ENCODE measurements around the gene CELF4. TPM values are rescaled to one million over a fixed set of nuclear protein-coding genes. Genes with fewer than 3 reads are reported as not detected.
A peak's percentile ranks its signal among the peaks of the same experiment; 100 is the strongest.

The CELF4 gene
- total and polyA plus RNA-seq, 9 donors: 0.18 to 2.0 (median 1.1) TPM

- H3K27ac ChIP-seq (ENCODE audit: low read length): no peak overlapping the region
- H3K4me1 ChIP-seq (ENCODE audit: control insufficient read depth, insufficient read depth, low read length): no peaks in the 10 kb centered on the region
- peaks cover 4% of the 10 kb centered on the region for H3K27me3 ChIP-seq (ENCODE audit: control insufficient read depth, insufficient read depth, low read length)
- H3K4me3 ChIP-seq (ENCODE audit: low read length): no peak overlapping the region
- 76% methylated on average over 5 of the region's 7 CpGs for WGBS (ENCODE audit: insufficient coverage)
- H3K9me3 ChIP-seq (replicated peaks; ENCODE audit: control insufficient read depth, low read depth, low read length): no peaks in the 10 kb centered on the region
- H3K36me3 ChIP-seq (ENCODE audit: control insufficient read depth, insufficient read depth, low read length): no peaks in the 10 kb centered on the region
- DNase-seq: no peak
Observed at GRCh38 chr18:37328946-37329719, 236.5 kb downstream of the CELF4 start.

GRCh38 chr18:37327063-37327577 lies 238.5 kb downstream of the CELF4 start:
- WGBS (ENCODE audit: insufficient coverage): 77% methylated on average over 3 of the region's 6 CpGs
- Histone ChIP-seq H3K36me3 (ENCODE audit: control insufficient read depth, insufficient read depth, low read length) (no peaks in the 10 kb centered on the region), H3K9me3 (replicated peaks; ENCODE audit: control insufficient read depth, low read depth, low read length) (no peaks in the 10 kb centered on the region), H3K4me3 (ENCODE audit: low read length) (no peak overlapping the region), H3K27me3 (ENCODE audit: control insufficient read depth, insufficient read depth, low read length) (peaks cover 4% of the 10 kb centered on the region), H3K27ac (ENCODE audit: low read length) (no peak overlapping the region), H3K4me1 (ENCODE audit: control insufficient read depth, insufficient read depth, low read length) (no peaks in the 10 kb centered on the region)
- DNase-seq: no peak

- 4% methylated on average over 6 of the region's 15 CpGs for WGBS (ENCODE audit: insufficient coverage)
- peak; percentile 48 for DNase-seq
- H3K27ac ChIP-seq (ENCODE audit: low read length): no peak overlapping the region
- H3K27me3 ChIP-seq (ENCODE audit: control insufficient read depth, insufficient read depth, low read length): peaks cover 6% of the 10 kb centered on the region
- no peaks in the 10 kb centered on the region for H3K4me1 ChIP-seq (ENCODE audit: control insufficient read depth, insufficient read depth, low read length)
- no peaks in the 10 kb centered on the region for H3K9me3 ChIP-seq (replicated peaks; ENCODE audit: control insufficient read depth, low read depth, low read length)
- no peaks in the 10 kb centered on the region for H3K36me3 ChIP-seq (ENCODE audit: control insufficient read depth, insufficient read depth, low read length)
- H3K4me3 ChIP-seq (ENCODE audit: low read length): no peak overlapping the region
Observed at GRCh38 chr18:37322492-37323035, 243.0 kb downstream of the CELF4 start.

- 53% methylated on average over 16 of the region's 29 CpGs for WGBS (ENCODE audit: insufficient coverage)
- DNase-seq: no peak
- H3K9me3 ChIP-seq (replicated peaks; ENCODE audit: control insufficient read depth, low read depth, low read length): no peaks in the 10 kb centered on the region
- H3K27me3 ChIP-seq (ENCODE audit: control insufficient read depth, insufficient read depth, low read length): peaks cover 8% of the 10 kb centered on the region
- H3K4me1 ChIP-seq (ENCODE audit: control insufficient read depth, insufficient read depth, low read length): no peaks in the 10 kb centered on the region
- no peak overlapping the region for H3K27ac ChIP-seq (ENCODE audit: low read length)
- H3K36me3 ChIP-seq (ENCODE audit: control insufficient read depth, insufficient read depth, low read length): no peaks in the 10 kb centered on the region
- no peak overlapping the region for H3K4me3 ChIP-seq (ENCODE audit: low read length)
Observed at GRCh38 chr18:37321582-37322491, 243.8 kb downstream of the CELF4 start.

GRCh38 chr18:37320317-37320716 lies 245.3 kb downstream of the CELF4 start:
- Histone ChIP-seq H3K36me3 (ENCODE audit: control insufficient read depth, insufficient read depth, low read length) (no peaks in the 10 kb centered on the region), H3K27me3 (ENCODE audit: control insufficient read depth, insufficient read depth, low read length) (peaks cover 4% of the 10 kb centered on the region), H3K4me1 (ENCODE audit: control insufficient read depth, insufficient read depth, low read length) (no peaks in the 10 kb centered on the region), H3K9me3 (replicated peaks; ENCODE audit: control insufficient read depth, low read depth, low read length) (no peaks in the 10 kb centered on the region), H3K27ac (ENCODE audit: low read length) (no peak overlapping the region), H3K4me3 (ENCODE audit: low read length) (no peak overlapping the region)
- 60% methylated on average over 7 of the region's 10 CpGs for WGBS (ENCODE audit: insufficient coverage)
- no peak for DNase-seq

- DNase-seq: no peak
- Histone ChIP-seq H3K4me3 (ENCODE audit: low read length) (no peak overlapping the region), H3K4me1 (ENCODE audit: control insufficient read depth, insufficient read depth, low read length) (no peaks in the 10 kb centered on the region), H3K9me3 (replicated peaks; ENCODE audit: control insufficient read depth, low read depth, low read length) (no peaks in the 10 kb centered on the region), H3K36me3 (ENCODE audit: control insufficient read depth, insufficient read depth, low read length) (no peaks in the 10 kb centered on the region), H3K27ac (ENCODE audit: low read length) (no peak overlapping the region), H3K27me3 (ENCODE audit: control insufficient read depth, insufficient read depth, low read length) (peaks cover 4% of the 10 kb centered on the region)
- WGBS (ENCODE audit: insufficient coverage): 72% methylated on average over 6 of the region's 16 CpGs
Observed at GRCh38 chr18:37318360-37319355, 246.9 kb downstream of the CELF4 start.

- no peak overlapping the region for H3K27ac ChIP-seq (ENCODE audit: low read length)
- no peak for DNase-seq
- H3K36me3 ChIP-seq (ENCODE audit: control insufficient read depth, insufficient read depth, low read length): no peaks in the 10 kb centered on the region
- H3K9me3 ChIP-seq (replicated peaks; ENCODE audit: control insufficient read depth, low read depth, low read length): no peaks in the 10 kb centered on the region
- peaks cover 4% of the 10 kb centered on the region for H3K27me3 ChIP-seq (ENCODE audit: control insufficient read depth, insufficient read depth, low read length)
- H3K4me1 ChIP-seq (ENCODE audit: control insufficient read depth, insufficient read depth, low read length): no peaks in the 10 kb centered on the region
- no CpG with 5 or more reads among the region's 2 CpGs for WGBS (ENCODE audit: insufficient coverage)
- no peak overlapping the region for H3K4me3 ChIP-seq (ENCODE audit: low read length)
Observed at GRCh38 chr18:37317486-37317885, 248.1 kb downstream of the CELF4 start.

- H3K27me3 ChIP-seq (ENCODE audit: control insufficient read depth, insufficient read depth, low read length): peaks cover 4% of the 10 kb centered on the region
- H3K36me3 ChIP-seq (ENCODE audit: control insufficient read depth, insufficient read depth, low read length): no peaks in the 10 kb centered on the region
- H3K27ac ChIP-seq (ENCODE audit: low read length): no peak overlapping the region
- no peak overlapping the region for H3K4me3 ChIP-seq (ENCODE audit: low read length)
- no peak for DNase-seq
- H3K9me3 ChIP-seq (replicated peaks; ENCODE audit: control insufficient read depth, low read depth, low read length): no peaks in the 10 kb centered on the region
- WGBS (ENCODE audit: insufficient coverage): 73% methylated on average over 1 of the region's 1 CpG
- no peaks in the 10 kb centered on the region for H3K4me1 ChIP-seq (ENCODE audit: control insufficient read depth, insufficient read depth, low read length)
Observed at GRCh38 chr18:37316468-37316867, 249.1 kb downstream of the CELF4 start.

- WGBS (ENCODE audit: insufficient coverage): 100% methylated on average over 1 of the region's 1 CpG
Observed at GRCh38 chr18:37315935-37316334, 249.7 kb downstream of the CELF4 start.

More at GRCh38 chr18:37315935-37316334, 249.7 kb downstream of the CELF4 start:
- Histone ChIP-seq H3K27me3 (ENCODE audit: control insufficient read depth, insufficient read depth, low read length) (peaks cover 4% of the 10 kb centered on the region), H3K9me3 (replicated peaks; ENCODE audit: control insufficient read depth, low read depth, low read length) (no peaks in the 10 kb centered on the region), H3K36me3 (ENCODE audit: control insufficient read depth, insufficient read depth, low read length) (no peaks in the 10 kb centered on the region), H3K4me1 (ENCODE audit: control insufficient read depth, insufficient read depth, low read length) (no peaks in the 10 kb centered on the region), H3K4me3 (ENCODE audit: low read length) (no peak overlapping the region), H3K27ac (ENCODE audit: low read length) (no peak overlapping the region)
- no peak for DNase-seq

Measured in muscle of leg (tissue), 11 donors.